Activated gamma-delta T cell treated with anti-CD3 and anti-CD28 coated beads, Interleukin-2, amount 50 U/mL, for 16 hours (primary cell): ENCODE measurements around the gene APOBEC3G.

Source experiments
- DNase-seq: peaks from one replicate; pipeline ENCODE4 v3.0.0-alpha.2; 2020; ENCODE audit warnings: low read depth

The APOBEC3G gene

GRCh38 chr22:39125622-39126021, 48.5 kb downstream of the APOBEC3G start:
- DNase-seq = no peak

- no peak for DNase-seq
Observed at GRCh38 chr22:39128508-39128907, 51.4 kb downstream of the APOBEC3G start.

GRCh38 chr22:39129081-39129480, 52.0 kb downstream of the APOBEC3G start:
- no peak for DNase-seq

- no peak for DNase-seq
Observed at GRCh38 chr22:39129746-39130145, 52.7 kb downstream of the APOBEC3G start.

DNA sequence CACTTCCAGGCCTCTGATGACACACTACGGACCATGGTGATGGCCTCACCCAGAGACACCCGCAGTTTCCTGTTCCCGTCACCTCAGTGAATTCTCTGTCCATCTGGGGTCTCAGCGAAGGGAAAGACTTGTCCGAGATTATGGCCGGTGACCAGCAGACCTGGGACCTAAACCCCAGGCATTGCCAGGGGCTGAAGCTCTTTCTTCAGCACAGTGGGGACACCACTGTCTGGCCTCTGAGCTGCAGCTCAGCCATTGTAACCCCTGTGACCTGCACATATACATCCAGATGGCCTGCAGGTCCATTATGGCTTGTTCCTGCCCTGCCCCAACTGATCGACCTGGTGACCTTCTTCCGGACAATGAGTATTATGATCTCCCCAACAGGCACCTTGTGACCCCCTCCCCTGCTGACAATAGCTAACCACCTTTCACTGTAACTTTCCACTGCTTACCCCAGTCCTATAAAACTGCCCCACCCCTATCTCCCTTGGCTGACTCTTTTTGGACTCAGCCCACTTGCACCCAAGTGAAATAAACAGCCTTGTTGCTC, 53.2 kb downstream of the APOBEC3G start:
- DNase-seq = no peak

DNA sequence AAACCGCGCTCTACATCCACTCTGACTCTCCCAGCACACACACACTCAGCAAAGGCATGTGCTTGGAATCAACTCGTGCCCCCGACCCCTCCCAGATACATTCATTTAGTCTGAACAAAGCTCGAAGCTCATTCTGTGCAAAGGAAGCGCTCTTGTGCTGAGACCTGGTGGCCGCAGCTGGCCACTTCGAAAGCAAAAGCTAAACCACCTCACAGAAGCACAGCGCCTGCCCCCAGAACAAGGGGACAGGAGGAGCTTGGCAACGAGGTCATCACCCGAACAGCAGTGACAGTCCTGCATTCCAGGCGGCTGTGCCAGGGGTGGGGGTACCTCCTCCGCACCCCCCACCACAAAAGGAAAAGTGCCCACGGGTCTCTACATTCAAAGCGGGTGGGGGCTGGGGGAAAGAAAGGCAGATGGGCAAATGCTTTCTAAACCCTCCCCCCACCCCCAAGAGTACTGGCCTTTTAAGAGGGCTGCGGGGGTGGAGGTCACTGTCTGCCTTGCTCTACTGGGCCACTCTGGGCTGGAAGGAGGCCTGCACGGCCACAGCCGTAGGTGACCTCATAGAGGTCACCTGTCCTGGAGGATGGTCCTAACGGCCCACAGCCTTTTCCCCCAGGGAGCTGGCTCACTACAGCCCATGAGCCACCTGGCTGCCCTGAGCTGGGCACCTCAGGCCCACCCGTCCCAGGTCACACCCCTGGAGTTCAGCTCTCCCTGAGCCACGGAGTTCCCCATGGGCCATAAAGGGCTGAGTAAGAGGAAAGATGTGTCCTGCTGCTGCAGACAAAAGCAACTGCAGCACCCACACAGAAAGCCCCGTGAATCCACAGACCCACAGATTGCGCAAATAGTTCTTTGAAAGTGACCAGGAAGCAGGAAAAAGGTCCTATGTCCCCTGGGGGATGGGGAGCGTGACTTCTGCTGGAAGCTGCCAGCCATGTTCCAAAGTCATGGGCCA, 54.1 kb downstream of the APOBEC3G start:
- DNase-seq = no peak

DNA sequence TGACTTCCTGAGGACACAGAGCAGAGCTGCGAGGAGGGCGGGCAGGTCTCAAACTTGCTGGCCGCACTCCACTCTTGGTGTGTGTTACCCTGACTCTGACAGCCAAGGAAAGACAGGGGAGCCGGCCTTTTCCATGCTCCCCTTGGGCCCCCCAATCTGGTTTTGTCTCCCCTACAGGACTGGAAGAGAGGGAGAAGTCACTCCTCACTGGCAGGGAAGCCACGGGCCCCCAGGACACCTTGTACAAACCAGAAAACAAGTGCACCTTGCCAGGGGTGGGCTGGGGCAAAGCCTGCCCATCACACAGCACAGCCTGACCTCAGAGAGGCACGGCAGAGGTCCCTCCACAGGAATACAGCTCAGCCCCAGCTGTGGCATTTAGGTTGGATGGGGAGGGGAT, 55.2 kb downstream of the APOBEC3G start:
- no peak for DNase-seq

DNA sequence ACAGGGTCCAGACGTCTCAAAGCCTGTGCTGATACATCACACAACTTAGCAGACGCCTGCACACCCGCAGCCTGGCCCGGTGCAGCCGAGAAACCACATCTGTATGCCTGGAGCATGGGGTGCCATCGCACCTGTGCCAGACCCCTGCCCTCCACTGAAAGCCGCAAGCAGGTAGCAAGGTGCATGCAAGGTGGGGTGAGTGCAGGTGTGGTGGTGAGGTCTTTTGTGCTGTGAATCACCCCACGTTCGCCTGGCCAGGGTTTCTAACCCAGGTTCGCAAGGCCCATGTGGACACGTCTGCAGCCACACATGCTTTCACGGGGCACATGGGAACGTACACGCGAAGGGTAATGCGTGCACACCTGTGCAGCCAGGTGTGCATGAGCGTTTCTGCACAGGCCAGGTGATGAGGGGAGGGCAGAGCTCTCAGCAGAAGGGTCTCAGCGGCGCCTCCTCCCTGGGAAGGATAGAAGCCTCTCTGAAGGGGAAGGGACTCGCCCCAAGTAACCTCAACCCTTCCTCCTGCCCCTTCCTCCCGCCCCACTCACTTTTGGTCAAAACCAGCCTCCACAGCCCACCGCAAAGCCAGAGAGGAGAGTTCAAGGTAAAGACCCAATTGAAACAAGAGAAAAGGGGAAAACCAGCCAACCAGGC, 55.9 kb downstream of the APOBEC3G start:
- DNase-seq = no peak

GRCh38 chr22:39133871-39134270, 56.8 kb downstream of the APOBEC3G start:
- no peak for DNase-seq

DNA sequence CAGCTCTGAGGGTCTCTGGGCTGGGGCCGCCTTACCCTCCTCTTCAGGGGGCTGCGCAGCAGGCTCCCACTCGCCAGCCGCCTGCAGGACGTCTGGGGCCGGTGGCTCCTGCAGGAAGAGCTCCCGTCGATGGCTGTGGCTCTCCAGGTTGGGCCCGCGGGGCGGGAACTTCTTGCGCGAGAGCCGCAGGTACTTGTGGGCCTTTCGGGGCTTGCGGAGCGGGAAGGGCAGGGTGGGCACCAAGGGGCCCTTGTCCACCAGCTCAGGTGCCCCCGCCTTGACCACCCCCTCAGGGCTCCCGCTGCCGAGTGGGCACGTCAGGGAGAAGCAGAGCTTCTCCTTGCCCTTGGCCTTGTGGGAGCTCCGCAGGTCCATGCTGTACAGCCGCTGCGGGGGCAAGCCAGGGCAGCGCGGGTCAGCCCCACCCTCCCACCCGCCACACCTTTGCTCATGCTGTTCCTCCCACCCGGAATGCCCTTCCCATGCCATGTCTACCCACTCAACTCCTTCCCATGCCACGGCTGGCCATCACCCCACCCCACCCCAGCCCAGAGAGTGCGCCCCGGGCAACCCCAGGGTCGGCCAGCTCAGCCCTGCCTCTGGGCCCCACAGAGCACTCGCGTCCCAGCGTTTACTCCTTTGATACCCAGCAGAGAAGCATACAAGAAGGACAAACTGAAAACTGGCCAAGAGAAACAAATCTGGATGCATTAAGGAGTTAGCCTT, 57.5 kb downstream of the APOBEC3G start:
- no peak for DNase-seq

DNA sequence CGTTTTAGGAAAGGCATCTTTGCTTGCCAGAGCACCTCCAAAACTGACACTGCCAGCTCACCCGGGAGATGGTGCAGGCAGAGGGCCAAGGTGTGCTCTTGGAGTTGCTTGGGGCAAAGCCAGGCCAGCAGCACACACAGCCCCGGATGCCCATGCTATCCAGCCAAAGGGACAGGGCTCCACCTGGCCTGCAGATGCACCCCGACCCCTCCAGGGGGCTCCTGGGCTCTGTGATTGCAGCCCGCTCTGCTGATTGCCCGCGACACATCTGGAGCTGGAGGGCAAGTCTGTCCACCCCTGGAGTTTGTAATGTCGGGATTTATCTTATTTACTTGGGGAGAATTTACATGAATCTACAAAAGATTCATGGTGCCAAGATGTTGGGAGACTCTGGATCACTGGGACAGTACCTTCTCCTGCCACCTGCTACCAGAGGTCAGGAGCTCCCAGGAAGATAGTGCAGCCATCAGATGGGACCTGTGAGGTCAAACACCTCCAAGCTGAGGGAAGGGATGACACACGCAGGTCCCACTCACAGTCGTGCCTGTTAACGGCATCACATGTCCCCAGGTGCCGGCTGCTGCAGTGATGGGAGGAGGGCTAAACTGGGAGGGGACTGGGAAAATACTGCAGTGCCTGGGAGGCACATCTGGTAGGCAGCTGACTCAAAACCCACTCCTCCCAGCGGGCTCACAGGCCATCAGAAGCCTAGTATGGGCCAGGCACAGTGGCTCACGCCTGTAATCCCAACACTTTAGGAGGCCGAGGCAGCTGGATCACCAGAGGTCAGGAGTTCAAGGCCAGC, 58.2 kb downstream of the APOBEC3G start:
- DNase-seq = no peak

GRCh38 chr22:39136317-39136716, 59.2 kb downstream of the APOBEC3G start:
- no peak for DNase-seq
